Activated naive CD8-positive, alpha-beta T cell treated with anti-CD3 and anti-CD28 coated beads, Interleukin-2, amount 50 U/mL, for 16 hours (primary cell): ENCODE data around the gene PTPRM.

Experiments
- DNase-seq: peaks from one replicate; pipeline ENCODE4 v3.0.0-alpha.2; 2020; ENCODE audit warnings: low read depth, low spot score

The PTPRM gene

DNA sequence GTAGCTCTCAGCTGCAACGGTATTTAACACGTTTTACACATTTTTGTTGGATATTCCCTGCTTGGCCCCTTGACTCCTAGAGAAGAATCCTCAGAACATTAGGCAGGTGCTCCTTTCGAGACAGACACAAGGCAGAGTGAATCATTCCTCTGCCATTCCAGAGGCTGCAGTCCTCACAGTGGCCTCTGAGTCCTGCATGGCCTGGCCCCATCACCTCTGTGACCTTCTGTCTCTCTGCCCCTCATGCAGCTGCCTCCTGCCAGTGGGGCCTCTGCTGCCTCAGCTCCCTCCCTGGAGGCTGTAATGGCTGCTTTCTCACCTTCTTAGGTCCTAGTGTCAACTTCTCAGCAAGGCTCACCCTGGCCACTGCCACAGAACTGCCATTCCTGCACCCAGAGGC lies 101.3 kb downstream of the PTPRM start:
- DNase-seq: no peak

DNA sequence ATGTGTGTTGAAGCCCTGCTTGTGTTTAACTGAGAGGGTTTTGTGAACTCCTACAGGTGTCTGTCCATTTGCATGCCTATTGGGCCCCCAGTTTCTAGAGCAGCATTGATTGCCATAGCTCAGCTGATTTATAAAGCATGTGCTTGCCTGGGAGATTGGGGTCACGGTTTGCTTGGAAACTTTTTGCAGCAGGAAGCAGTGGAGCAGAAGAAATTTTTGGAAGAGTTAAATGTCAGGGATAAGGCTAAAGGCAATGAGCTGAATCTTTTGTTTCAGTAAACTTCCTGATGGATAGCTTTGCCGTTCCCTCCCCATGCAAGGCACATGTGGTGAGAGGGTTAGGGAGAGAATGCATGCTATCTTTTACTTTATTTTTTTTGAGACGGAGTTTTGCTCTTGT lies 102.2 kb downstream of the PTPRM start:
- DNase-seq: no peak

DNA sequence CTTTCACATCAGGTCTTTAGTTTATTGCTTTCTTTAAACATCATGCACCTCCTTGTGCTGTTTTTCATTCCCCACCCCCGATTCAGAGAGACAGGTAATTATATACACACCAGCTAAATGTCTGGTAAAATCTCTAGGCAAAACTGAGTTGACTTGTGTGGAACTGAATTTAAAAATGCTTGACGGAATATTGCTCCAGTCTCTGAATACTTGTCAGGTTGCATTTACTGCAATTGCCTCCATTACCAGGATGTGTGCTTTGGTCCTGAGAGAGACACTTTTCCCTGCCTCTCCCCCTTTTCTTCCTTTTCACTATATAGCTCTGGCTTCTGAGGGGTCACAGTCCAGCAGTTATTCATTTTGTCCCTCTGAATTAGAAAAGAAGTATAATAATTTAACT lies 104.0 kb downstream of the PTPRM start:
- DNase-seq: no peak

DNA sequence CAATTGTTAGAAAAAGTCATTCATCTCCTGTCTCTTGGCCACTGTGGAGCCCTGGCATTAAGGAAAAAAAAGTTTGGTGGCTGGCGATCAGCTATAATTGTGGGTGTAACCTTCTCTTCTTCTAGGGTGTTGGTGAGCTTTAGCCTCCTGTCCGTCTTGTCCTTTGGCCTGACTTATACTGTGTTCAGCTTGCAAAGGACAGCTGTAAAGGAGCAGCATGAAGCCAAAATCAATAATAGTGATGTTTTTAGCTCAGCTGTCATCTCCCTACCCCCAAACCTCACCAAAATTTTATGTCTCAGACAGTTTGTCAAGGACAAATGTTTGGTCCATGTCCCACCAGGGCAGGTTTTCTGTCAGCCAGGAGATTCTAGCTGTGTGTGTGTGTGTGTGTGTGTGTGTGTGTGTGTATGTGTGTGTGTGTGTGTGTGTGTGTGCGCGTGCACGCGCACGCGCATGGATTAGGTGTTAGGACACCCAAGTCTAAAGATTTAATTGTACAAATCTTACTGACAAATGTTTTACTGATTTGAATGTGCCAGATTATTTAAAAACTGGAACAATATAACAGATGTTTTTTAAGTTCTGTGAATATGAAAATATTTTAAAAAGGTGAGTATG lies 109.2 kb downstream of the PTPRM start:
- no peak for DNase-seq

DNA sequence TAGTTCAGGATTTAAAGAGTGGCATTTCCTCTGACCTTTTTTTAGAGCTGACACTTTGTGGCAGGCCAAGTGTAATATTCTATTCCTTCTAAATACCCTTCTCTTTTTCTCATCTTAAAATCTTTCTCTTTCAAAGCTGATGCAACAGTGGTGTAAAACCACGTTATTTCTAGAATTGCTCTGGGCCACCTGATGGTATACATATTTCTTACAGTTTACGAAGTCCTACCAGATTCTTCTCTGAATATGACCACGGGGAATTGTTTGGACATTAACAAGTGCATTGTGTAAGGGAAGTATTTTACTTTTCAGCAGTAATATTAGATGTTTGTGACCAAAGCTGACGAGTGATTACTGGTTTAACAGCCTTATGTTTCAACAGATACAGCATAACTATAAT lies 109.9 kb downstream of the PTPRM start:
- no peak for DNase-seq

DNA sequence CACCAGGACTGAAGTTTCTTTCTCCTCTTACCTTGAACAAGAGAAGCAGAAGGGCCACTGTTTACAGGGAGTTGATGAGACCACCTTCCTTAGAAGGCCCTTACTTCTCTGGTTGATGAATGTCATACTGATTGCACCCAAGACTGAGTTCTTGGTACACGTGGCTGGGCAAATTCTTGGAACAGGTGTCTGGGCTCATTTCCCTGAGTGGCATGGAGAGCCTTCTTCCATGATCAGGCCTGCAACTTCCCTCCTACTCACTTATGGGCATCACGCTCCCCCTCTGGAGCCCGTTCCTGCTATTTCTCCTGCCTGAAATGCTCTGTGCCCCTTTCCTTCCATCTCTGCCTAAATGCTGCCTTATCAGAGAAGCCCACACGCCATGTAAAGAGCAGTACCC lies 110.3 kb downstream of the PTPRM start:
- DNase-seq: no peak

DNA sequence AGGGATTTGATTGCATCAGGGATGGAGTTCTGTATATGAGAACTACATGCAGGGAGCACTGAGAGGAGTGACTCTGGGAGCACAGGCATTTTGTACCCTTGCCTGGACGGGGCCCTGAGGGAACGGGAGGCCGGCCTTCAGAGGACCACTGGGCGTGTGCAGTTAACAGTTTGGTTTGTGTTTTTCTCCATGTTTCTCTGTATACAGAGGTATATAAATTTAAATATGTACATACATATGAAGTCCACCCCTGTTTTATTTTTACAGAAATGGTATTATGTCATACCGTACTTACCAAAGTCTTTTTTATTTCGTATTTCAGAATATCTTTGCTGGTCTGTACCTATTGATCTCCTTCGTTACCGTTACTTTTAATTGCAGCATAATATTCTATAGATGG lies 111.3 kb downstream of the PTPRM start:
- no peak for DNase-seq

DNA sequence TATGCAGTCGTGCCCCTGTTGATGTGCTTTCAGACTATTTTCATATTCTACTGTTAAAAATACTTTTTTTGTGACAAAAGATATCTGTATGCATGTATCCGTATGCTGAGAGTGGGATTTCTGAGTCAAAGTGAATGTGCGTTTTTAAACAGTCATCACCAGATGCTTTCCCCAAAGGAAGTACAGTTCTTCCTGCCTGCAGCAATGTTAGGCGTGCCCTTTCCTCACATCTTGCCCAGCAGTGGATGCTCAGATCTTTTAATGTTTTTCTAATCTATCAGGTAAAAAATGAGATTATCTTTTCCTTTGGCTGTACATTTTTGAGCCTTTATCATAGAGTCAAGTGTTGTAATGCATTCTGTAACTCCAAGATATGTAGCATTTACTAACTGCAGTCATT lies 111.7 kb downstream of the PTPRM start:
- DNase-seq: no peak

DNA sequence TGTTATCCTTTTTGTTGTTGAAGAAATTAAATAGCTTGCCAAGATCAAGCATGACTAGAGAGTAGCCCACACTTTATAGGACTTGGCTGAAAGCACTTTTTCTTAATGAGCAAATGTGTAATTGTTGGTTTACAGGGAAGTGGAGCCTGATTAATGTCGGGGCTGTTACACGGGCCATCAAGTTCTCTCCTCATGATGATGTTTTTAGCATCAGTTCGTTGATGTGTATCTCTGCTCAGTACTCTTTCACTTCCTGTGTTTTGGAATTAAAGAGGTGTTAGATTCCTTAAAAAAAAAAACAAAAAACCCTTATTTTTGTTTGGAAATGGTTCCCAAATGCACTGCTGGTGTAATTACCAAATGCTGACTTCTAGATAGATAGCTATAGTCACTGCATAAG lies 114.2 kb downstream of the PTPRM start:
- no peak for DNase-seq

DNA sequence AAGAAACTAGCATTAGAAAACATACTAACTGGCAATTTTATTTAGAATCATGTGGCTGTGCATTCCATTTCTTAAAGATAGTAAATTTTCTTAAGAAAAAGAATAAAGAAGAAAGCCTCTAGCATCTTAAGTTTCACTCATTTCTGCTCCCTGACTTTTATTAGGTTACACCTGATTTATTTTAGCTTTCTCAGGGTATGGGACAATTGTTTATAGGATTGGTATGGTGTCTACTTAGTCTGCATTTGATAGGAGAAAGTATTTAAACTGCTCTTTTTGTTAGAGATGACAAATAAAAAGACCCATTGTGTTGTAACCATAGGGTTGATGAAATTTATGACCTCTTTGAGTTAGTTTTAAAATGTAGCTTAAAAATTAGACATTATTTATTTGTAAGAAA lies 115.2 kb downstream of the PTPRM start:
- DNase-seq: no peak

DNA sequence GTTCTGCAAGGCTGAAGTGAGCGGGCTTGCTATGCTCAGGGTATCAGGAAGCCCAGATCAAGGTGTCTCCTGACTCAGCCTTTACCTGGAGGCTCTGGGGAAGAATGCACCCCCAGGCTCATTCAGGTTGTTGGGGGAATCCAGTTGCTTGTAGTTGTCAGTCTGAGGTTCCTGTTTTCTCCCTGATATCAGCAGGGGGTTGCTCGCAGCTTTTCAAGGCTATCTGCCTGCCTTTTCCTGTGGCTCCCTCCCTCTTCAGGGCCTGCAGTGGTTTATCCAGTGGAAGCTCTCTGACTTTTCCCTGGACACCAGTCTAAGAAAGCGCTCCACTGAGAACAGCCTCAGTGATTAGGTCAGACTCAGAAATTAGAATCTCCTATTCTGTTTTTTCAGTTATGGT lies 116.6 kb downstream of the PTPRM start:
- no peak for DNase-seq

DNA sequence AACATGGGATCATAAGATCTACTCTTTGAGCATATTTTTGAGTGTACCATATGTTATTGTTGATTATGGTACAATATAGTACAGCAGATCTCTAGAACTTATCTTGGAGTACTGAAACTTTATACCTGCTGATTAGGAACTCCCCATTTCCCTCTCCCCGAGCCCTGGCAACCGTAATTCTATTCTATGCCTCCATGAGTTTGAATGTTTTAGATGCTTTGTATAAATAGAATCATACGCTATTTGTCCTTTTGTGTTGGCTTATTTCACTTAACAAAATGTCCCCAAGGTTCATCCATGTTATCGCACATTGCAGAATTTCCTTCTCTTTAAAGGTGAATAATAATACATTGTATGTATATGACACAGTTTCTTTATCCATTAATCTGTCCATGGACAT lies 117.2 kb downstream of the PTPRM start:
- DNase-seq: no peak

DNA sequence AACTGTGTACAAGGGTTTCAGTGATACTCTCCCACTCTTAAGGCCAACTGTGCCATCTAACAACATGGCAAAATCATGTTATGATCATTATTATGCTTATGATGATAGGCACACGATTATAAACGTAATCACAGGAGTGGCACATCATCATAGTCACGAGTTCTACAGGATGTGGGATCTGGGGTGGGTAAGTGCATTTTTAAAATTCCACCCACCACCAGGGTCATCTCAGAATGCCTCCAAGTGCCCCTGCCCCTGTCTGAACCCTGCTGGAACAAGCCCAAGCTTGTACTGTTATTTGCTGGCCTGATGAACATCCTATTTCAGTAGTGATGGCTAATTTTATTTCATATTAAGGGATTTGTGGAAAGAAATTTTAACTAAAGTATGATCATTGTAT lies 117.8 kb downstream of the PTPRM start:
- no peak for DNase-seq

DNA sequence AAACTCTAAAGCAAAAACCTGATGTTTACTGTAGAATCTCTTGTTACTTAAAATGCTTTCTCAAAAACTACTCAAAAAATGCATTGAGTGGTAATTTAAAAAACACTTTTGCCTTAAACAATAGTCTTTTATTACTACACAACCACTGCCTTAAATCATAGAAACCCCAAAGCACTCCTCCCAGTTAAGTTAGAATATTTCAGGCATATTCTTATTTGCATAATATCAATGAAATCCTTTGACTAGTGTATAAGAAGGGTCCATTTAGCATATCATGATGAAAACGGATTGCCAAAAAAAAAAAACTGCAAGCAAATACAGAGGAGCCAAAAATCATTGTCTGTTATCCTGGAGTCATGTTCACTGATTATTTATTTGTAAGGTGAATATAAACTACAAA lies 119.2 kb downstream of the PTPRM start:
- no peak for DNase-seq

DNA sequence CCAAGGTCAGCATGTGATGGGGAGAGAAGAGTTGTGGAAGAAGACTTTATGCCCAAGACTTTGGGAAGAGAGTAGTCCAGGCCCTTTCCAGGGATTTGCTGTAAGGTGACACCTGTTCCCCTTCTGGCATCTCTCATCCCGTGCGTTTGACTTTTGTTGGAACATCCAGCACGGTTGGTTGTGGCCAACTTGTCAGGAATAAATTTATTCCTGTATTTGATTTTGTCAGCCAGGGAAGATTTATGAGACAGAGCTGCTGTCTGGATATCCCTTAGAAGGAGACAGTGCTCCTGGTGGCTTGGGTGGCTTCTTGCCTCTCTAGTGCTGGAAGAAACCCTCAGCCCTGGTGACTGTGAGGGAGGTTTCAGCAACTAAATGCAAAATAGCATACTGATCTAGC lies 121.5 kb downstream of the PTPRM start:
- DNase-seq: no peak

DNA sequence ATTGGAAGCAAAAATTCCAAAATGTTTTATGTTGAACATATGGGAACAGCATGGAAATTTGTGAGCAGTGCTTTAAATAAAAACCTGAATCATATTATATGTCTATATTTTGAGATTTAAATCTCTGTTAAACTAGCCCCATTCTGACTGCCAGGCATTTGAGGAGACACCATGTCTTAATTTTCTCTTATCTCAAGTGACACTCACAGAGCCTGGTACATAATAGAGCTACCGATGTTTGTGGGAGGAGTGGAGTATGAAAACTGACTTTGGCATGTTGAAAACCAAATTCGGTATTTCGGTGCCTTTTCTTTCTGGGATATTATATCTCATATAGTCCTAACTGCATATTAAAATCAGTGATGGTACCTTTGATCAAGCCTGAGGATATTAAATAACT lies 124.1 kb downstream of the PTPRM start:
- DNase-seq: no peak

DNA sequence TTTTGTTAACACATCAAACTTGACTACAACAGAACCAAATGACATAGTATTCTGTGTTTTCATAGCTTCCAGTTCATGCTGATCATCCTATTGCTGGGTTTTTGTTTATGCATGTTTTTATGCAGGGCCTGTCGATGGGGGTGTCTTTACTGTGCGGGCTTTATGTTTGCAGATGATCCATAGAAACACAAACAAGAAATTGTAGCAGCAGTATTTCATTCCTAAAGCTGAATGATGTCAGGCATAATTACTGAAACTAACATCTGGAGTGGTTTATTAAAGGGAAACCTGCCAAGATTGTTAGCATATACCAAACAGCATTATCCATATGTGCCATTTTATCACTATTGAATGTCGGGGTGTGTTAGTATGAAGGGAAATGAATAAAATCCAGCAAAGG lies 129.7 kb downstream of the PTPRM start:
- no peak for DNase-seq

DNA sequence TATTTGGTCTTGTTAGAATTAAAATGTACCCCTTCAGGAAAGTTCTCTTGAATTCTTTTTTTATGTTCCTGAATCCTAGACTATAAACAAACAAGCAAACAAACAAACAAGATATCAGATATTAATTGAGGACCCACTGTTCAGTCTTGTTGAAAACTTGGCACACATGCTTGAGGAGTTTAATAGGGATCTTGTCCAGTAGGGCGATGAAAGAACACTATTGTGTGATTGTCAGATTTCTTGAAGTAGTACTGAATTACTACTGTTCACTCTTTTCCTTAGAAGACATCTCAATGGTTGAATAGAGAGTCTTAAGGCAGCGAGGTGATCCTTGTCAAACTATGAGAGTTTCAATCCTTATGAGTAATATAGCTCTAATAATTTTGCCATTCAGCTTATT lies 130.2 kb downstream of the PTPRM start:
- no peak for DNase-seq

DNA sequence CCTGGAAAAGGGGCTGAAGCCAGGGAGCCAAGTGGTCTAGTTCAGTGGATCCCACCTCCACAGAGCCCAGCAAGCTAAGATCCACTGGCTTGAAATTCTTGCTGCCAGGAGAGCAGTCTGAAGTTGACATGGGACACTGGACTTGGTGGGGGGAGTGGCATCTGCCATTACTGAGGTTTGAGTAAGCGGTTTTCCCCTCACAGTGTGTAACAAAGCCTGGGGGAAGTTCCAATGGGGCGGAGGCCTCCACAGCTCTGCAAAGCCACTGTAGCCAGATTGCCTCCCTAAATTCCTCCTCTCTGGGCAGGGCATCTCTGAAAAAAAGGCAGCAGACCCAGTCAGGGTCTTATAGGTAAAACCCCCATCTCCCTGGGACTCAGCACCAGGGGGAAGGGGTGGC lies 144.4 kb downstream of the PTPRM start:
- DNase-seq: no peak

DNA sequence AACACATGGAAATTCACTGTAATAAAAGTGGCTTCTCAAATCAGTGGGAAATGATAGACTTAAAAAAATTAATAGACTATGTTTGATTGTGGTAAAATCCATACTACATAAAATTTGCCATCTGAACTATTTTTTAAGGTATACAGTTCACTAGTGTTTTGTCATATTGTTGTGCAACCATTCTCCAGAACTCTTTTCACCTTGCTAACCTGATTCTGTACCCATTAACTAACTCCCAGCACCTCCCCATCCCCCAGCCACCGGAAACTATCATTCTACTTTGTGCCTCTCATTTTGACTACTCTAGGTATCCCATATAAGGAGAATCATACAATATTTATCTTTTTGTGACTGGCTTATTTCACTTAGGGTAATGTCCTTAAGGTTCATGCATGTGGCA lies 153.3 kb downstream of the PTPRM start:
- no peak for DNase-seq

DNA sequence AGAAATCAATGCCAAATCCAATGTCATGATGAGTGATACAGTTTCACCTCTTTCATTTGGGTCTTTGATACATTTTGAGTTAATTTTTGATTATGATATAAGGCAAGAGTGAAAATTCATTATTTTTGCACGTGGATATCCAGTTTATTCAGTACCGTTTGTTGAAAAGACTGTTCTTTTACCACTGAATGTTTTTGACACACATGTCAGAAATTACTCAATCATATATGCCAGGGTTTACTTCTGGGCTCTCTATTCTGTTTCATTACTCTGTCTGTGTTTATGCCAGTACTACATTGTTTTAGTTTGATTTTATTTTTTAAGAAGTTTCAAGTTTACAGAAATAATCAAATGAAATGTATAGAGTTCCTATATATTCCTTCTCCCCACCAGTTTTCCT lies 154.4 kb downstream of the PTPRM start:
- no peak for DNase-seq

DNA sequence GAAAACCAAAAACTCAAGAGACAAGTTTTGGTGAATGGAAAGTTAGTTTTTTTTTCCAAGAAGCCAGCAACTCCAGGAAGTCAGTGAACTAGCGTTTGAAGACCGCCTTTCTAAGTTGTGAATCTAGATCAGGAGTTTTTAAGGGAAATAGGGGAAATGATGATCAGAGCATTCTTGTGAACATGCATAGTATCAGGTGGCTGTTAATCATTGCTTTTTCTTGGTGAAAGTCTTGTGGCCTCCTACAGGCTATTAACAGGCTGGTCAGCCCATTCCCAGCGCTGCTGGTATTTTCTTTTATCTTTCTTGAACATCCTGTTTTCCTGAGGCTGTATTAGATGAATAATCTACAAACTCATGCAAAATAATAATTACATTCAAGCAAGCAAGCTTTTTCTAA lies 155.8 kb downstream of the PTPRM start:
- DNase-seq: no peak

DNA sequence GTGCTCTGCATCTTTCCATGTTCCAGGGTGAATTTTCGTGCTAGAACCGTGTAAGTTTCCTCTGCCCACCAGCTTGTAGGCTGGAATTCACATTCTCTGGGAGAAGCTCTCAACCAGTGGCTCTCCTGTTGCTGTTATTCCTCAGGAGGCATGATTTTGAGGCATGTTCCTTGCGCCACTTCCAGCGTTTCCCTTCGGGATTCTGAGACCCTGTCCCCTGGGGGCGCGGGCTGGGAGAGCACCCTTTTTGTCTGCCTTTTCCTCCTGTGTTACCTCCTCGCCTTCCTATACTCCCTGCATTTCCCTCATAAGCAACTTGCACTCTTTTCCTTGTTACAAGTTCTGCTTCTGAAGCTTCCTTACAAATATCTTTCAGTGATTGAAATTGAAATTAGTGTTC lies 156.4 kb downstream of the PTPRM start:
- no peak for DNase-seq

DNA sequence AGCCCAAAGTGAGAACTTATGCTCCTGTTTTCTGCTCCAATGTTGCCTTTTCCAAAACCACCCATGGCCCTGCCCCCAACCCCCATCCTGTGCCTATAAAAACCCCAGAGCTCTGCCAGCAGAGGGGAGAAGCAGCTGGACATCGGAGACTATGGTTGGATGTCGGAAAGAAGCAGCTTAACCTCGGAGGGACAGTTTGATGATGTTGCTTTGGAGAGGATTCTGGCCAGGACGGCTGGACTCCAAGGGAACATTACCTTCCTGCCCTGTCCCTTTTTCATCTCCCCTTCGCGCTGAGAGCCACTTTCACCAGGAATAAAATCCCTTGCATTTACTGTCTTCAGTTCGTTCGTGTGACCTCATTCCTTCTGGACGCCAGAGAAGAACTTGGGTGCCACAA lies 158.4 kb downstream of the PTPRM start:
- no peak for DNase-seq

DNA sequence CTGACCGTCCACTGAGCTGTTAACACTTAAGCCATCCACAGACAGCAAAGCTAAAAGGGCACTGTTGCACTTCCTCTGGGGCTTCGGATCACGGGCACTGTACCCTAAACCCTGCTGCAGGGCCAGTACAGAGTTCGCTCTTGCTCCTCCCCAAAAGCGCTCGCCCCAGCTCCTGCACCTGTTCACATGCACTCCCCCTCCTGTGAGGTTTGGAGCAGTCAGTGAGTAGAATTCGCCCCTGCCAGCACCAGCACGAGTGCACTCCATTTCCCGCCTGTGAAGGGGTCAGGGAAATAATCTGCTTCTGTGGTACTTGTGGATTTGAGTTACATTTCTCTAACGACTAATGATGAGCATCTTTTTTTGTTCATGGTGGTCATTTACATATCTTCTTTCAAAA lies 158.8 kb downstream of the PTPRM start:
- no peak for DNase-seq
